ENCODE results near the gene THOC6.

DNA sequence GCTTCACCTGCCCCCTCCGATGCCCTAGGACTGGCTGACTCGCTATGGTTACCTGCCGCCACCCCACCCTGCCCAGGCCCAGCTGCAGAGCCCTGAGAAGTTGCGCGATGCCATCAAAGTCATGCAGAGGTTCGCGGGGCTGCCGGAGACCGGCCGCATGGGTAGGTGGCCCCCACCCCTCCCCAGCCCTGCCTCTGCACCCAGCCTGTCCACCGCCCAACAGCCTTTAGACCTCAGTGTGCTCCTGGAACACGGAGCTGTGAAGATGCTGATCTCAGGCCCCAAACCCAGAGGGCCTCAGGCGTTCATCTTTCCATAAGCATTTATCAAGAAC is 23.5 kb downstream of the THOC6 start:
- TF ChIP-seq EP300 (IDR thresholded peaks at IDR 0.05; ENCODE audit: borderline replicate concordance) (no peak), NFIC (IDR thresholded peaks at IDR 0.05) (no peak), CEBPB (IDR thresholded peaks at IDR 0.05) (no peak), CREB1 (IDR thresholded peaks at IDR 0.05; ENCODE audit: low read depth) (no peak), TAF1 (IDR thresholded peaks at IDR 0.05; ENCODE audit: low read depth) (no peak), YY1 (IDR thresholded peaks at IDR 0.05; ENCODE audit: low read depth) (no peak), RAD21 (IDR thresholded peaks at IDR 0.05; ENCODE audit: low read depth) (no peak)
- TF ChIP-seq, protein P1, sequence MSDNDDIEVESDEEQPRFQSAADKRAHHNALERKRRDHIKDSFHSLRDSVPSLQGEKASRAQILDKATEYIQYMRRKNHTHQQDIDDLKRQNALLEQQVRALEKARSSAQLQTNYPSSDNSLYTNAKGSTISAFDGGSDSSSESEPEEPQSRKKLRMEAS (IDR thresholded peaks at IDR 0.05): no peak
- TF ChIP-seq, protein P2, sequence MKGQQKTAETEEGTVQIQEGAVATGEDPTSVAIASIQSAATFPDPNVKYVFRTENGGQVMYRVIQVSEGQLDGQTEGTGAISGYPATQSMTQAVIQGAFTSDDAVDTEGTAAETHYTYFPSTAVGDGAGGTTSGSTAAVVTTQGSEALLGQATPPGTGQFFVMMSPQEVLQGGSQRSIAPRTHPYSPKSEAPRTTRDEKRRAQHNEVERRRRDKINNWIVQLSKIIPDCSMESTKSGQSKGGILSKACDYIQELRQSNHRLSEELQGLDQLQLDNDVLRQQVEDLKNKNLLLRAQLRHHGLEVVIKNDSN (IDR thresholded peaks at IDR 0.05): no peak

Data from Ishikawa (cell line).